ENCODE results near the gene ZNF747. TPM values are rescaled to one million over a fixed set of nuclear protein-coding genes. Genes with fewer than 3 reads are reported as not detected.
A peak's percentile ranks its signal among the peaks of the same experiment; 100 is the strongest.

The ZNF747 gene
- total RNA-seq, 3 donors from 2014 or later = 9.2 to 13.8 (median 10.5) TPM

GRCh38 chr16:30556125-30556473 is 21.4 kb upstream of the ZNF747 start:
- ATAC-seq (no peak), DNase-seq (peak in 1 of 3 donors; percentile 58)
- H3K4me1 ChIP-seq (ENCODE audit: low read depth) = peaks cover 28% of the 10 kb centered on the region
- intact Hi-C loops (cut with DNase I, micrococcal nuclease) = no loop called here
- no peak for TF ChIP-seq CTCF (IDR thresholded peaks at IDR 0.05)
- H3K4me3 ChIP-seq = no peak overlapping the region
- H3K36me3 ChIP-seq (ENCODE audit: low read depth) = peaks cover 4% of the 10 kb centered on the region
- H3K9me3 ChIP-seq = no peaks in the 10 kb centered on the region

- no peak for TF ChIP-seq CTCF (IDR thresholded peaks at IDR 0.05)
- ATAC-seq (no peak), DNase-seq (no peak)
- no peak overlapping the region for H3K4me3 ChIP-seq
- peaks cover 28% of the 10 kb centered on the region for H3K4me1 ChIP-seq (ENCODE audit: low read depth)
- intact Hi-C loops (cut with DNase I, micrococcal nuclease) = no loop called here
- peaks cover 4% of the 10 kb centered on the region for H3K36me3 ChIP-seq (ENCODE audit: low read depth)
- H3K9me3 ChIP-seq = no peaks in the 10 kb centered on the region
Observed at GRCh38 chr16:30555315-30556124, 20.9 kb upstream of the ZNF747 start.

GRCh38 chr16:30554557-30555314 is 20.1 kb upstream of the ZNF747 start:
- no peak for DNase-seq
- TF ChIP-seq CTCF (IDR thresholded peaks at IDR 0.05) = no peak
- peaks cover 28% of the 10 kb centered on the region for H3K4me1 ChIP-seq (ENCODE audit: low read depth)
- peaks cover 4% of the 10 kb centered on the region for H3K36me3 ChIP-seq (ENCODE audit: low read depth)
- no peak for ATAC-seq
- intact Hi-C loops (cut with DNase I, micrococcal nuclease) = no loop called here
- no peak overlapping the region for H3K4me3 ChIP-seq
- no peaks in the 10 kb centered on the region for H3K9me3 ChIP-seq

GRCh38 chr16:30553393-30553899 is 18.8 kb upstream of the ZNF747 start:
- DNase-seq (no peak), ATAC-seq (no peak)
- Histone ChIP-seq H3K9me3 (no peaks in the 10 kb centered on the region), H3K36me3 (ENCODE audit: low read depth) (peaks cover 4% of the 10 kb centered on the region), H3K4me1 (ENCODE audit: low read depth) (peaks cover 36% of the 10 kb centered on the region), H3K4me3 (no peak overlapping the region)
- intact Hi-C loops (cut with DNase I, micrococcal nuclease) = no loop called here
- TF ChIP-seq CTCF (IDR thresholded peaks at IDR 0.05) = no peak

GRCh38 chr16:30552956-30553355 is 18.3 kb upstream of the ZNF747 start:
- ATAC-seq = no peak
- no peak for DNase-seq
- no peaks in the 10 kb centered on the region for H3K9me3 ChIP-seq
- no peak for TF ChIP-seq CTCF (IDR thresholded peaks at IDR 0.05)
- intact Hi-C loops (cut with DNase I, micrococcal nuclease) = no loop called here
- H3K36me3 ChIP-seq (ENCODE audit: low read depth) = peaks cover 4% of the 10 kb centered on the region
- peaks cover 38% of the 10 kb centered on the region for H3K4me1 ChIP-seq (ENCODE audit: low read depth)
- H3K4me3 ChIP-seq = no peak overlapping the region
